Measurements from ENCODE around the gene CNMD.

DNA sequence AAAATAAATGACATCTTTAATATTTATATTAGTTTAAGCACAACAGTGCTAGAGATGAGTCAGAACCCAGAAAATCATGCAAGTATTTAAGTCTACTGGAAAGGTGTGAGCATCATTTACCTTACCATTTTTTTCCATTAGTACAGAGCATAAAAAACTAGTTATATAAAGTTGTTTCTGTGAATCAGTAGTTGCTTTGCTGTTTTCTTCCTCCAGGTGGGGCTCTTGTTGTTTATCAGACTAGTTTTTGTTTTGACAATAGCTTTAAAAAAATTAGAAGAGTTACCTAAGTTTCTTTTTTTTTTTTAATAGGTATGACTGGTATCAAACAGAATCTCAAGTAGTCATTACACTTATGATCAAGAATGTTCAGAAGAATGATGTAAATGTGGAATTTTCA, 74.3 kb downstream of the CNMD start:
- no peak for TF ChIP-seq POLR2A (IDR thresholded peaks at IDR 0.05)
- TF ChIP-seq, protein P1, sequence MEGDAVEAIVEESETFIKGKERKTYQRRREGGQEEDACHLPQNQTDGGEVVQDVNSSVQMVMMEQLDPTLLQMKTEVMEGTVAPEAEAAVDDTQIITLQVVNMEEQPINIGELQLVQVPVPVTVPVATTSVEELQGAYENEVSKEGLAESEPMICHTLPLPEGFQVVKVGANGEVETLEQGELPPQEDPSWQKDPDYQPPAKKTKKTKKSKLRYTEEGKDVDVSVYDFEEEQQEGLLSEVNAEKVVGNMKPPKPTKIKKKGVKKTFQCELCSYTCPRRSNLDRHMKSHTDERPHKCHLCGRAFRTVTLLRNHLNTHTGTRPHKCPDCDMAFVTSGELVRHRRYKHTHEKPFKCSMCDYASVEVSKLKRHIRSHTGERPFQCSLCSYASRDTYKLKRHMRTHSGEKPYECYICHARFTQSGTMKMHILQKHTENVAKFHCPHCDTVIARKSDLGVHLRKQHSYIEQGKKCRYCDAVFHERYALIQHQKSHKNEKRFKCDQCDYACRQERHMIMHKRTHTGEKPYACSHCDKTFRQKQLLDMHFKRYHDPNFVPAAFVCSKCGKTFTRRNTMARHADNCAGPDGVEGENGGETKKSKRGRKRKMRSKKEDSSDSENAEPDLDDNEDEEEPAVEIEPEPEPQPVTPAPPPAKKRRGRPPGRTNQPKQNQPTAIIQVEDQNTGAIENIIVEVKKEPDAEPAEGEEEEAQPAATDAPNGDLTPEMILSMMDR (IDR thresholded peaks at IDR 0.05): peak in 3 of 6 experiments; percentile 23 to 28 (median 24)
- no peak for TF ChIP-seq POLR2AphosphoS5 (IDR thresholded peaks at IDR 0.05)
- TF ChIP-seq EP300 (IDR thresholded peaks at IDR 0.05): no peak
